HEK293T (cell line): Measurements from ENCODE around the gene SSBP2.
"Not testable (repeated sequence)": the region's sequence is repeated elsewhere in the genome, so short reads cannot be mapped to it uniquely, and the experiment has no call there.

ENCODE experiments used
- CTBP1 ChIP-seq: fragments of 450-650 bp; IDR thresholded peaks from 2 replicates; pipeline ENCODE4 v1.6.1; 2016; ENCODE audit warnings: borderline replicate concordance
- ELF4 ChIP-seq: fragments of 450-650 bp; IDR thresholded peaks from 2 replicates; pipeline ENCODE4 v1.6.1; 2017; ENCODE audit warnings: antibody characterized with exemption
- L3MBTL2 ChIP-seq: fragments of 450-650 bp; conservative IDR thresholded peaks from 2 replicates; pipeline ENCODE4 v1.6.1; 2016; ENCODE audit warnings: mild to moderate bottlenecking
- LEF1 ChIP-seq: fragments of 450-650 bp; IDR thresholded peaks from 2 replicates; pipeline ENCODE4 v1.6.1; 2017; ENCODE audit warnings: mild to moderate bottlenecking, borderline replicate concordance
- SP1 ChIP-seq: fragments of 450-650 bp; IDR thresholded peaks from 2 replicates; pipeline ENCODE4 v1.6.1; 2017
- ZNF384 ChIP-seq: fragments of 450-650 bp; IDR thresholded peaks from 2 replicates; pipeline ENCODE4 v1.6.1; 2016

GRCh38 chr5:81628061-81628460, 122.8 kb downstream of the SSBP2 start:
- not testable (repeated sequence) for TF ChIP-seq CTBP1, SP1, LEF1, ELF4, ZNF384, L3MBTL2
